ENCODE measurements around the gene RHNO1.
"Not testable (repeated sequence)": the region's sequence is repeated elsewhere in the genome, so short reads cannot be mapped to it uniquely, and the experiment has no call there.

RHNO1 gene

GRCh38 chr12:2858334-2858733 is 18.7 kb upstream of the RHNO1 start:
- Histone ChIP-seq H3K4me3 (ENCODE audit: low read depth in 1 of 2, low read length in 2 of 2) (no peak overlapping the region), H3K27ac (ENCODE audit: low read length) (no peak overlapping the region), H3K9ac (ENCODE audit: low read depth, low read length) (no peak overlapping the region), H3K36me3 (ENCODE audit: insufficient read depth, low read length) (peaks cover 50% of the 10 kb centered on the region), H3K79me2 (ENCODE audit: insufficient read depth, low read length) (no peaks in the 10 kb centered on the region), H4K20me1 (ENCODE audit: insufficient read depth, low read length) (peaks cover 12% of the 10 kb centered on the region; the same call in 1 of the 2 replicates), H2AFZ (ENCODE audit: low read depth, low read length) (no peak overlapping the region), H3K4me2 (ENCODE audit: insufficient read depth, low read length) (no peak overlapping the region), H3K4me1 (ENCODE audit: insufficient read depth, low read length) (no peaks in the 10 kb centered on the region), H3K9me3 (ENCODE audit: insufficient read depth, low read length, severe bottlenecking) (no peaks in the 10 kb centered on the region), H3K27me3 (ENCODE audit: insufficient read depth, low read length, poor library complexity) (no peaks in the 10 kb centered on the region)
- TF ChIP-seq EZH2 (IDR thresholded peaks at IDR 0.05; ENCODE audit: borderline replicate concordance, low read depth, low read length, severe bottlenecking) (no peak), CTCF (IDR thresholded peaks at IDR 0.05; ENCODE audit: borderline replicate concordance, extremely low read depth, low read length, poor library complexity, severe bottlenecking) (no peak)
- DNase-seq (no peak), ATAC-seq (ENCODE audit: insufficient read depth, low read depth) (peak; percentile 24; the same call in 2 of the 3 replicates)

- H3K27ac ChIP-seq (ENCODE audit: low read length): no peak overlapping the region
- no peak overlapping the region for H2AFZ ChIP-seq (ENCODE audit: low read depth, low read length)
- H4K20me1 ChIP-seq (ENCODE audit: insufficient read depth, low read length): peaks cover 12% of the 10 kb centered on the region; the same call in 1 of the 2 replicates
- H3K4me3 ChIP-seq (ENCODE audit: low read depth in 1 of 2, low read length in 2 of 2): no peak overlapping the region
- DNase-seq (no peak), ATAC-seq (ENCODE audit: insufficient read depth, low read depth) (no peak)
- H3K79me2 ChIP-seq (ENCODE audit: insufficient read depth, low read length): no peaks in the 10 kb centered on the region
- H3K9ac ChIP-seq (ENCODE audit: low read depth, low read length): no peak overlapping the region
- no peak for TF ChIP-seq EZH2 (IDR thresholded peaks at IDR 0.05; ENCODE audit: borderline replicate concordance, low read depth, low read length, severe bottlenecking)
- no peak overlapping the region for H3K4me2 ChIP-seq (ENCODE audit: insufficient read depth, low read length)
- no peaks in the 10 kb centered on the region for H3K9me3 ChIP-seq (ENCODE audit: insufficient read depth, low read length, severe bottlenecking)
- no peaks in the 10 kb centered on the region for H3K4me1 ChIP-seq (ENCODE audit: insufficient read depth, low read length)
- no peaks in the 10 kb centered on the region for H3K27me3 ChIP-seq (ENCODE audit: insufficient read depth, low read length, poor library complexity)
- peaks cover 57% of the 10 kb centered on the region for H3K36me3 ChIP-seq (ENCODE audit: insufficient read depth, low read length)
Observed at GRCh38 chr12:2858944-2859421, 18.0 kb upstream of the RHNO1 start.

GRCh38 chr12:2860170-2860569 is 16.9 kb upstream of the RHNO1 start:
- Histone ChIP-seq H2AFZ (ENCODE audit: low read depth, low read length) (no peak overlapping the region), H3K79me2 (ENCODE audit: insufficient read depth, low read length) (no peaks in the 10 kb centered on the region), H3K27ac (ENCODE audit: low read length) (no peak overlapping the region), H3K9ac (ENCODE audit: low read depth, low read length) (no peak overlapping the region), H3K4me2 (ENCODE audit: insufficient read depth, low read length) (no peak overlapping the region), H3K9me3 (ENCODE audit: insufficient read depth, low read length, severe bottlenecking) (no peaks in the 10 kb centered on the region), H3K27me3 (ENCODE audit: insufficient read depth, low read length, poor library complexity) (no peaks in the 10 kb centered on the region), H4K20me1 (ENCODE audit: insufficient read depth, low read length) (peaks cover 21% of the 10 kb centered on the region), H3K4me3 (ENCODE audit: low read depth in 1 of 2, low read length in 2 of 2) (no peak overlapping the region), H3K36me3 (ENCODE audit: insufficient read depth, low read length) (peaks cover 68% of the 10 kb centered on the region), H3K4me1 (ENCODE audit: insufficient read depth, low read length) (no peaks in the 10 kb centered on the region)
- ATAC-seq (ENCODE audit: insufficient read depth, low read depth) (no peak), DNase-seq (no peak)
- TF ChIP-seq CTCF (IDR thresholded peaks at IDR 0.05; ENCODE audit: borderline replicate concordance, extremely low read depth, low read length, poor library complexity, severe bottlenecking) (no peak), EZH2 (IDR thresholded peaks at IDR 0.05; ENCODE audit: borderline replicate concordance, low read depth, low read length, severe bottlenecking) (no peak)

- no peak for DNase-seq
- Histone ChIP-seq H2AFZ (ENCODE audit: low read depth, low read length) (no peak overlapping the region), H3K9ac (ENCODE audit: low read depth, low read length) (no peak overlapping the region), H3K79me2 (ENCODE audit: insufficient read depth, low read length) (no peaks in the 10 kb centered on the region; the same call in 1 of the 2 replicates), H3K27ac (ENCODE audit: low read length) (no peak overlapping the region), H3K27me3 (ENCODE audit: insufficient read depth, low read length, poor library complexity) (no peaks in the 10 kb centered on the region), H3K4me1 (ENCODE audit: insufficient read depth, low read length) (no peaks in the 10 kb centered on the region), H3K9me3 (ENCODE audit: insufficient read depth, low read length, severe bottlenecking) (no peaks in the 10 kb centered on the region), H3K4me2 (ENCODE audit: insufficient read depth, low read length) (no peak overlapping the region), H3K36me3 (ENCODE audit: insufficient read depth, low read length) (peaks cover 87% of the 10 kb centered on the region), H3K4me3 (ENCODE audit: low read depth in 1 of 2, low read length in 2 of 2) (no peak overlapping the region), H4K20me1 (ENCODE audit: insufficient read depth, low read length) (peaks cover 22% of the 10 kb centered on the region)
- 0 out of 3 replicates have a peak, but pooled peaks have one; percentile 9 for ATAC-seq (ENCODE audit: insufficient read depth, low read depth)
- TF ChIP-seq CTCF (IDR thresholded peaks at IDR 0.05; ENCODE audit: borderline replicate concordance, extremely low read depth, low read length, poor library complexity, severe bottlenecking): no peak
- TF ChIP-seq EZH2 (IDR thresholded peaks at IDR 0.05; ENCODE audit: borderline replicate concordance, low read depth, low read length, severe bottlenecking): no peak
Observed at GRCh38 chr12:2862876-2863275, 14.1 kb upstream of the RHNO1 start.

GRCh38 chr12:2863402-2863801 is 13.6 kb upstream of the RHNO1 start:
- Histone ChIP-seq H3K36me3 (ENCODE audit: insufficient read depth, low read length) (peaks cover 89% of the 10 kb centered on the region), H4K20me1 (ENCODE audit: insufficient read depth, low read length) (peaks cover 22% of the 10 kb centered on the region)
- not testable (repeated sequence) for H3K27me3 ChIP-seq (ENCODE audit: insufficient read depth, low read length, poor library complexity); ATAC-seq (ENCODE audit: insufficient read depth, low read depth); H2AFZ ChIP-seq (ENCODE audit: low read depth, low read length); H3K79me2 ChIP-seq (ENCODE audit: insufficient read depth, low read length); H3K4me3 ChIP-seq (ENCODE audit: low read depth in 1 of 2, low read length in 2 of 2); H3K9me3 ChIP-seq (ENCODE audit: insufficient read depth, low read length, severe bottlenecking); H3K9ac ChIP-seq (ENCODE audit: low read depth, low read length); H3K4me1 ChIP-seq (ENCODE audit: insufficient read depth, low read length); DNase-seq; H3K27ac ChIP-seq (ENCODE audit: low read length); H3K4me2 ChIP-seq (ENCODE audit: insufficient read depth, low read length)
